ENCODE data around the gene CRIM1.

DNA sequence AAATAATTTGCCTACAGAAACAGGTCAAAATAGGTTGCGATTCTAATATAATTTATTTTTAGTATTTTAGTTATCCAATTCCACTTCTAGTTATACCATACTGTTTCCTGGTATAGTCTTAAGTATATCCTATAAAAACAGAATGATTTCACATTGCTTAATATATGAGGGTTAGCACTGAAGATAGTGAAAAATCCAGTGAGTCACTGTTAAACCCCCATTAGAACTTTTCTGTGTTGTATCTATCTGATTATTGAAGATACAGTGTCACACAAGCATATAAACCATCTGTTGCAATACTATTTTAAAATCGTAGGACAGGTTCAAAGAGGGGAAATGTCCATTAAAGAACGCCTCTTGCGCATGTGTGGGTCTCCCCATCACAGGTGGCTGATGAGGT lies 132.4 kb downstream of the CRIM1 start:
- TF ChIP-seq STAT1 (IDR thresholded peaks at IDR 0.05; ENCODE audit: unreplicated experiment) (no peak), JUNB (IDR thresholded peaks at IDR 0.05; ENCODE audit: unreplicated experiment) (no peak), EZH2phosphoT487 (IDR thresholded peaks at IDR 0.05; ENCODE audit: unreplicated experiment) (no peak), EZH2 (IDR thresholded peaks at IDR 0.05; ENCODE audit: low read depth, unreplicated experiment) (no peak), CREB1 (CRISPR knock-in tag; IDR thresholded peaks at IDR 0.05; ENCODE audit: low read depth) (no peak), ZNF331 (CRISPR knock-in tag; IDR thresholded peaks at IDR 0.05; ENCODE audit: low read depth) (no peak), POLR2AphosphoS5 (IDR thresholded peaks at IDR 0.05; ENCODE audit: low read depth) (no peak)
- TF ChIP-seq, protein P1, sequence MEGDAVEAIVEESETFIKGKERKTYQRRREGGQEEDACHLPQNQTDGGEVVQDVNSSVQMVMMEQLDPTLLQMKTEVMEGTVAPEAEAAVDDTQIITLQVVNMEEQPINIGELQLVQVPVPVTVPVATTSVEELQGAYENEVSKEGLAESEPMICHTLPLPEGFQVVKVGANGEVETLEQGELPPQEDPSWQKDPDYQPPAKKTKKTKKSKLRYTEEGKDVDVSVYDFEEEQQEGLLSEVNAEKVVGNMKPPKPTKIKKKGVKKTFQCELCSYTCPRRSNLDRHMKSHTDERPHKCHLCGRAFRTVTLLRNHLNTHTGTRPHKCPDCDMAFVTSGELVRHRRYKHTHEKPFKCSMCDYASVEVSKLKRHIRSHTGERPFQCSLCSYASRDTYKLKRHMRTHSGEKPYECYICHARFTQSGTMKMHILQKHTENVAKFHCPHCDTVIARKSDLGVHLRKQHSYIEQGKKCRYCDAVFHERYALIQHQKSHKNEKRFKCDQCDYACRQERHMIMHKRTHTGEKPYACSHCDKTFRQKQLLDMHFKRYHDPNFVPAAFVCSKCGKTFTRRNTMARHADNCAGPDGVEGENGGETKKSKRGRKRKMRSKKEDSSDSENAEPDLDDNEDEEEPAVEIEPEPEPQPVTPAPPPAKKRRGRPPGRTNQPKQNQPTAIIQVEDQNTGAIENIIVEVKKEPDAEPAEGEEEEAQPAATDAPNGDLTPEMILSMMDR (conservative IDR thresholded peaks at IDR 0.05; ENCODE audit: low read depth in 2 of 2): no peak
- TF ChIP-seq, protein P2, sequence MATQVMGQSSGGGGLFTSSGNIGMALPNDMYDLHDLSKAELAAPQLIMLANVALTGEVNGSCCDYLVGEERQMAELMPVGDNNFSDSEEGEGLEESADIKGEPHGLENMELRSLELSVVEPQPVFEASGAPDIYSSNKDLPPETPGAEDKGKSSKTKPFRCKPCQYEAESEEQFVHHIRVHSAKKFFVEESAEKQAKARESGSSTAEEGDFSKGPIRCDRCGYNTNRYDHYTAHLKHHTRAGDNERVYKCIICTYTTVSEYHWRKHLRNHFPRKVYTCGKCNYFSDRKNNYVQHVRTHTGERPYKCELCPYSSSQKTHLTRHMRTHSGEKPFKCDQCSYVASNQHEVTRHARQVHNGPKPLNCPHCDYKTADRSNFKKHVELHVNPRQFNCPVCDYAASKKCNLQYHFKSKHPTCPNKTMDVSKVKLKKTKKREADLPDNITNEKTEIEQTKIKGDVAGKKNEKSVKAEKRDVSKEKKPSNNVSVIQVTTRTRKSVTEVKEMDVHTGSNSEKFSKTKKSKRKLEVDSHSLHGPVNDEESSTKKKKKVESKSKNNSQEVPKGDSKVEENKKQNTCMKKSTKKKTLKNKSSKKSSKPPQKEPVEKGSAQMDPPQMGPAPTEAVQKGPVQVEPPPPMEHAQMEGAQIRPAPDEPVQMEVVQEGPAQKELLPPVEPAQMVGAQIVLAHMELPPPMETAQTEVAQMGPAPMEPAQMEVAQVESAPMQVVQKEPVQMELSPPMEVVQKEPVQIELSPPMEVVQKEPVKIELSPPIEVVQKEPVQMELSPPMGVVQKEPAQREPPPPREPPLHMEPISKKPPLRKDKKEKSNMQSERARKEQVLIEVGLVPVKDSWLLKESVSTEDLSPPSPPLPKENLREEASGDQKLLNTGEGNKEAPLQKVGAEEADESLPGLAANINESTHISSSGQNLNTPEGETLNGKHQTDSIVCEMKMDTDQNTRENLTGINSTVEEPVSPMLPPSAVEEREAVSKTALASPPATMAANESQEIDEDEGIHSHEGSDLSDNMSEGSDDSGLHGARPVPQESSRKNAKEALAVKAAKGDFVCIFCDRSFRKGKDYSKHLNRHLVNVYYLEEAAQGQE (IDR thresholded peaks at IDR 0.05; ENCODE audit: unreplicated experiment): no peak
